Small intestine (tissue), 7 donors: ENCODE measurements around the gene PAF1. TPM values are rescaled to one million over a fixed set of nuclear protein-coding genes. Genes with fewer than 3 reads are reported as not detected.

Experiments
- DNase-seq, 2 donors: peaks; one replicate each; pipeline versions ENCODE4 v3.0.0 to v3.0.0-alpha.2; 2013
- FAIRE-seq: peaks from 2 replicates; lab custom pipeline; 2012; peaks lifted over from hg19 to GRCh38; lab: Jason Lieb, UNC
- H3K27ac ChIP-seq, 3 donors: one replicate each; pipeline ENCODE4 v1.5.1; 2013; ENCODE audit warnings: low read length in 2 of 3, mild to moderate bottlenecking in 2 of 3, control low read depth in 1 of 3, inconsistent platforms in 1 of 3, low read depth in 1 of 3, moderate library complexity in 1 of 3
- H3K27me3 ChIP-seq, 3 donors: one replicate each; pipeline ENCODE4 v1.6.1; 2013; ENCODE audit warnings: low read length in 3 of 3, inconsistent platforms in 1 of 3; ENCODE audit not compliant: control insufficient read depth in 3 of 3, insufficient read depth in 3 of 3
- H3K36me3 ChIP-seq, 3 donors: one replicate each; pipeline ENCODE4 v1.6.1; 2013; ENCODE audit warnings: low read length in 3 of 3, inconsistent platforms in 1 of 3, low read depth in 1 of 3, mild to moderate bottlenecking in 1 of 3, moderate library complexity in 1 of 3; ENCODE audit not compliant: control insufficient read depth in 3 of 3, insufficient read depth in 2 of 3
- H3K4me1 ChIP-seq, 3 donors: one replicate each; pipeline ENCODE4 v1.6.1; 2013; ENCODE audit warnings: low read length in 2 of 3, inconsistent platforms in 1 of 3, low read depth in 1 of 3, mild to moderate bottlenecking in 1 of 3, moderate library complexity in 1 of 3; ENCODE audit not compliant: control insufficient read depth in 3 of 3, insufficient read depth in 2 of 3
- H3K4me3 ChIP-seq, 3 donors: one replicate each; pipeline ENCODE4 v1.5.1; 2013; ENCODE audit warnings: low read length in 3 of 3, control low read depth in 1 of 3, inconsistent platforms in 1 of 3, low read depth in 1 of 3, mild to moderate bottlenecking in 1 of 3, moderate library complexity in 1 of 3
- H3K9me3 ChIP-seq, 2 donors: one replicate each; pipeline ENCODE4 v1.6.1; 2013; ENCODE audit warnings: low read depth in 1 of 2, low read length in 1 of 2; ENCODE audit not compliant: control insufficient read depth in 2 of 2, insufficient read depth in 1 of 2
- WGBS, 3 donors: extraction: QIAGEN DNeasy Blood & Tissue Kit; methylation state at CpG; one replicate each; pipeline ENCODE4 v1.1.7; 2013; 5-methylcytosine and 5-hydroxymethylcytosine counted together
- polyA plus RNA-seq, 4 donors: library from polyadenylated mRNA; stranded (reverse) in 3 of 4; unstranded in 1 of 4; fragments of 200-250 nt in 3 of 4; fragments of 120-200 nt in 1 of 4; gene quantifications; one replicate each; pipeline versions ENCODE4 v1.2.1 to v1.2.3, GENCODE V29; 2013
- donor health status: healthy with polysubstance abuse.
- donor health status: control.
- donor health status: control.
- donor health status: Bipolar disorder and iron deficiency.
- donor health status: healthy.

Gene PAF1
- polyA plus RNA-seq, 4 donors: 32.9 to 42.7 (median 37.9) TPM

- WGBS, 3 donors: 5 to 10% (median 7%) methylated on average over 22 of the region's 22 CpGs
- peaks cover 5 to 23% (median 10%) of the 10 kb centered on the region in 3 donors for H3K36me3 ChIP-seq
- no peak for FAIRE-seq
- H3K9me3 ChIP-seq: no peaks in the 10 kb centered on the region
- no peaks in the 10 kb centered on the region for H3K27me3 ChIP-seq
- peak overlapping the region; percentile 43 to 99 (median 99) for H3K4me3 ChIP-seq
- peak overlapping the region; percentile 96 to 97 (median 97) for H3K27ac ChIP-seq
- DNase-seq: peak in 1 of 2 donors; percentile 57
- H3K4me1 ChIP-seq: peaks cover 6 to 56% (median 13%) of the 10 kb centered on the region in 3 donors
Measured at GRCh38 chr19:39405958-39406655, 15.2 kb upstream of the PAF1 start.

- peaks cover 5 to 23% (median 10%) of the 10 kb centered on the region in 3 donors for H3K36me3 ChIP-seq
- DNase-seq: peak; percentile 26 to 29
- peaks cover 10 to 56% (median 13%) of the 10 kb centered on the region in 3 donors for H3K4me1 ChIP-seq
- H3K9me3 ChIP-seq: no peaks in the 10 kb centered on the region
- H3K4me3 ChIP-seq: peak overlapping the region in 2 of 3 donors; percentile 99
- no peak for FAIRE-seq
- H3K27ac ChIP-seq: peak overlapping the region; percentile 96 to 100 (median 97)
- H3K27me3 ChIP-seq: no peaks in the 10 kb centered on the region
- 58 to 82% (median 67%) methylated on average over 17 of the region's 17 CpGs for WGBS, 3 donors
Measured at GRCh38 chr19:39405261-39405957, 14.5 kb upstream of the PAF1 start.

- Histone ChIP-seq H3K9me3 (peaks cover 0 to 5% of the 10 kb centered on the region in 2 donors), H3K27ac (peak overlapping the region; percentile 97 to 100 (median 100)), H3K4me1 (peaks cover 14 to 70% (median 15%) of the 10 kb centered on the region in 3 donors), H3K36me3 (peaks cover 5 to 32% (median 10%) of the 10 kb centered on the region in 3 donors), H3K4me3 (peak overlapping the region; percentile 22 to 60 (median 51)), H3K27me3 (no peaks in the 10 kb centered on the region)
- 1 to 5% (median 2%) methylated on average over 32 to 43 of the region's 43 CpGs for WGBS, 3 donors
- peak; percentile 94 to 98 for DNase-seq
- no peak for FAIRE-seq
Measured at GRCh38 chr19:39403331-39404312, 12.7 kb upstream of the PAF1 start.

- peaks cover 0 to 6% of the 10 kb centered on the region in 2 donors for H3K9me3 ChIP-seq
- no peaks in the 10 kb centered on the region for H3K27me3 ChIP-seq
- H3K27ac ChIP-seq: peak overlapping the region; percentile 97 to 100 (median 100)
- H3K4me3 ChIP-seq: peak overlapping the region; percentile 22 to 60 (median 51)
- FAIRE-seq (no peak), DNase-seq (peak; percentile 93 to 95)
- H3K36me3 ChIP-seq: peaks cover 1 to 30% (median 2%) of the 10 kb centered on the region in 3 donors
- 0 to 1% (median 1%) methylated on average over 44 to 59 of the region's 59 CpGs for WGBS, 3 donors
- peaks cover 17 to 79% (median 23%) of the 10 kb centered on the region in 3 donors for H3K4me1 ChIP-seq
Measured at GRCh38 chr19:39402346-39403300, 11.7 kb upstream of the PAF1 start.

- Histone ChIP-seq H3K36me3 (peaks cover 0 to 30% (median 0%) of the 10 kb centered on the region in 3 donors), H3K27me3 (no peaks in the 10 kb centered on the region), H3K27ac (peak overlapping the region; percentile 97 to 100 (median 100)), H3K9me3 (peaks cover 0 to 6% of the 10 kb centered on the region in 2 donors), H3K4me1 (peaks cover 17 to 85% (median 23%) of the 10 kb centered on the region in 3 donors), H3K4me3 (peak overlapping the region in 1 of 3 donors; percentile 20)
- FAIRE-seq: no peak
- peak; percentile 98 to 100 for DNase-seq
- 4 to 25% (median 8%) methylated on average over 25 of the region's 25 CpGs for WGBS, 3 donors
Measured at GRCh38 chr19:39401549-39402345, 10.8 kb upstream of the PAF1 start.

- no peak for FAIRE-seq
- WGBS, 3 donors: 2 to 45% (median 7%) methylated on average over 4 of the region's 4 CpGs
Measured at GRCh38 chr19:39401070-39401548, 10.2 kb upstream of the PAF1 start.

More at GRCh38 chr19:39401070-39401548, 10.2 kb upstream of the PAF1 start:
- Histone ChIP-seq H3K27me3 (no peaks in the 10 kb centered on the region), H3K4me1 (peaks cover 17 to 82% (median 23%) of the 10 kb centered on the region in 3 donors), H3K36me3 (peaks cover 0 to 32% (median 0%) of the 10 kb centered on the region in 3 donors), H3K27ac (peak overlapping the region; percentile 97 to 100 (median 100)), H3K9me3 (peaks cover 0 to 6% of the 10 kb centered on the region in 2 donors), H3K4me3 (no peak overlapping the region)
- DNase-seq: no peak
